Vagina (tissue), 2 donors: ENCODE results near the gene CFTR.

Source experiments
- POLR2A ChIP-seq, 2 donors: fragments of 450-650 bp; IDR thresholded peaks; one replicate each; pipeline ENCODE4 v1.6.1; 2017; ENCODE audit warnings: antibody characterized with exemption in 2 of 2, mild to moderate bottlenecking in 2 of 2, moderate library complexity in 2 of 2
- POLR2AphosphoS5 ChIP-seq, 2 donors: sonication (generic); formaldehyde crosslinking; IDR thresholded peaks; one replicate each; pipeline ENCODE4 v1.9.0; 2017; ENCODE audit warnings: antibody characterized with exemption in 2 of 2, mild to moderate bottlenecking in 2 of 2, low read depth in 1 of 2; ENCODE audit not compliant: insufficient read depth in 1 of 2
- TF ChIP-seq, protein P1 (sequence below), 3 experiments: fragments of 450-650 bp in 2 of 3; fragments of 200-600 bp in 1 of 3; sonication (generic) in 1 of 3; IDR thresholded peaks; one replicate each; pipeline ENCODE4 v1.5.1; 2017 to 2019; ENCODE audit warnings: antibody characterized with exemption in 3 of 3, mild to moderate bottlenecking in 2 of 3, moderate library complexity in 2 of 3

DNA sequence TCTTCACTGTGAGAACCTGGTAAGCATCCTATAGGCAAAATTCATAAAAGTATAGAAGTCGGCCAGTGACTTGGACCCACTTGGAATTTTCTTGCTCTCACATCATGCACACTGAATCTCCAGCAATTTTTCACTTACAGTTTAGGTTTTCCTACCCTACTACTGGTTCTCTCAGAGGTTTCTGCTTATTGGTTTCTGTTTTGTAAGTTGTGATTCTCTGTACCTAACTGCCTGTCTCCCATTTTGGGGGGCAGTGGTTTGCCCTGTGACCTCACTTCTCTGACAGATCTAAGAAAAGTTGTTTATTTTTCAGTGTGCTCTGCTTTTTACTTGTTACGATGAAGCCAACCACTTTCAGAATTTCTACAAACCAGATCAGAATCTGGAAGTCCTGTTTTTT, 158.1 kb downstream of the CFTR start:
- TF ChIP-seq, protein P1, sequence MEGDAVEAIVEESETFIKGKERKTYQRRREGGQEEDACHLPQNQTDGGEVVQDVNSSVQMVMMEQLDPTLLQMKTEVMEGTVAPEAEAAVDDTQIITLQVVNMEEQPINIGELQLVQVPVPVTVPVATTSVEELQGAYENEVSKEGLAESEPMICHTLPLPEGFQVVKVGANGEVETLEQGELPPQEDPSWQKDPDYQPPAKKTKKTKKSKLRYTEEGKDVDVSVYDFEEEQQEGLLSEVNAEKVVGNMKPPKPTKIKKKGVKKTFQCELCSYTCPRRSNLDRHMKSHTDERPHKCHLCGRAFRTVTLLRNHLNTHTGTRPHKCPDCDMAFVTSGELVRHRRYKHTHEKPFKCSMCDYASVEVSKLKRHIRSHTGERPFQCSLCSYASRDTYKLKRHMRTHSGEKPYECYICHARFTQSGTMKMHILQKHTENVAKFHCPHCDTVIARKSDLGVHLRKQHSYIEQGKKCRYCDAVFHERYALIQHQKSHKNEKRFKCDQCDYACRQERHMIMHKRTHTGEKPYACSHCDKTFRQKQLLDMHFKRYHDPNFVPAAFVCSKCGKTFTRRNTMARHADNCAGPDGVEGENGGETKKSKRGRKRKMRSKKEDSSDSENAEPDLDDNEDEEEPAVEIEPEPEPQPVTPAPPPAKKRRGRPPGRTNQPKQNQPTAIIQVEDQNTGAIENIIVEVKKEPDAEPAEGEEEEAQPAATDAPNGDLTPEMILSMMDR (IDR thresholded peaks at IDR 0.05): no peak
- TF ChIP-seq POLR2A (IDR thresholded peaks at IDR 0.05): no peak
- no peak for TF ChIP-seq POLR2AphosphoS5 (IDR thresholded peaks at IDR 0.05; ENCODE audit: insufficient read depth in 1 of 2, low read depth in 1 of 2)
